Measurements from ENCODE around the gene VRK3. TPM values are rescaled to one million over a fixed set of nuclear protein-coding genes. Genes with fewer than 3 reads are reported as not detected.

VRK3 gene
- total RNA-seq, 1 donor from 2014 or later = 44.6 TPM

DNA sequence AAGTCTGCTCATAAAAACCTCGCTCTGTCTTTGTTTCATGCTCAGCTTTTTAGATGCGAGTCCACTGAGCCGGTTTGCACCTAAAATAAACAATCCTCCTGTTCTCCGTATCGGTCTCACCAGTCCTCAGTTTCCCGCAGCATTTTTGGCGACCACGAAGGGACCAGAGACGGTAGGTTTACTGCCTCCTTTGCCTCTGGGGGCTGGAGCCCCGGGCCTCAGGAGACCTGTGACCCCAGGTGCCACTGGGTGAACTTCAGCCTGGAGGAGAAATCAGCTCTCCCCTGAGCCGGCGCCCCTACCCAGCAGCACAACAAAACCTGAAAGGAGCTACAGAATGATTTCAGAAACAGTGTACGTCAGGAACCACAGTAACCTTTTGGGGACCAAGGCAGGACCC lies 72.3 kb downstream of the VRK3 start:
- Mint-ChIP-seq H3K27ac (peak overlapping the region; percentile 91), H3K4me1 (ENCODE audit: unreplicated experiment) (peaks cover 36% of the 10 kb centered on the region), H3K27me3 (no peaks in the 10 kb centered on the region), H3K36me3 (no peaks in the 10 kb centered on the region), H3K4me3 (no peak overlapping the region), H3K9me3 (no peaks in the 10 kb centered on the region)
- DNase-seq (ENCODE audit: extremely low spot score, unreplicated experiment) = no peak
- TF ChIP-seq, protein P1, sequence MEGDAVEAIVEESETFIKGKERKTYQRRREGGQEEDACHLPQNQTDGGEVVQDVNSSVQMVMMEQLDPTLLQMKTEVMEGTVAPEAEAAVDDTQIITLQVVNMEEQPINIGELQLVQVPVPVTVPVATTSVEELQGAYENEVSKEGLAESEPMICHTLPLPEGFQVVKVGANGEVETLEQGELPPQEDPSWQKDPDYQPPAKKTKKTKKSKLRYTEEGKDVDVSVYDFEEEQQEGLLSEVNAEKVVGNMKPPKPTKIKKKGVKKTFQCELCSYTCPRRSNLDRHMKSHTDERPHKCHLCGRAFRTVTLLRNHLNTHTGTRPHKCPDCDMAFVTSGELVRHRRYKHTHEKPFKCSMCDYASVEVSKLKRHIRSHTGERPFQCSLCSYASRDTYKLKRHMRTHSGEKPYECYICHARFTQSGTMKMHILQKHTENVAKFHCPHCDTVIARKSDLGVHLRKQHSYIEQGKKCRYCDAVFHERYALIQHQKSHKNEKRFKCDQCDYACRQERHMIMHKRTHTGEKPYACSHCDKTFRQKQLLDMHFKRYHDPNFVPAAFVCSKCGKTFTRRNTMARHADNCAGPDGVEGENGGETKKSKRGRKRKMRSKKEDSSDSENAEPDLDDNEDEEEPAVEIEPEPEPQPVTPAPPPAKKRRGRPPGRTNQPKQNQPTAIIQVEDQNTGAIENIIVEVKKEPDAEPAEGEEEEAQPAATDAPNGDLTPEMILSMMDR (conservative IDR thresholded peaks at IDR 0.05) = no peak

DNA sequence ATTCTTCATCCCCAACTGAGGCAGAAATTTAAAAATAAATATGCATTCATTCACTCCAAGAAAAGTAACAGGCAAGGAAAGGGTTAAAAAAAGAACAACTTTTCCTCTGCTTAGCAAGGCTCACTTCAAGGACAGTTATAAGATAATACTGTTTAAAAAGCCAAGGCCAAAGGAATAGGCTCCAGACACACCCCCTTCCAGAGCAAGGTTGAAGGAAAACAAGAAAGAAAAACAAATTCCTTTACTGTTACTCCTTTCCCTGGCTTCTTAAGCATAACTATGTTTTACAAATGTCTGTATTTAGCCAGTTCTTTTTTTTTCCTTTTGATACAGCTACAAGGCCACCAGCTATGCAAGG lies 72.7 kb downstream of the VRK3 start:
- Mint-ChIP-seq H3K36me3 (no peaks in the 10 kb centered on the region), H3K27ac (no peak overlapping the region), H3K27me3 (no peaks in the 10 kb centered on the region), H3K4me1 (ENCODE audit: unreplicated experiment) (peaks cover 36% of the 10 kb centered on the region), H3K4me3 (no peak overlapping the region), H3K9me3 (no peaks in the 10 kb centered on the region)
- DNase-seq (ENCODE audit: extremely low spot score, unreplicated experiment) = no peak
- TF ChIP-seq, protein P1 (conservative IDR thresholded peaks at IDR 0.05) = no peak

DNA sequence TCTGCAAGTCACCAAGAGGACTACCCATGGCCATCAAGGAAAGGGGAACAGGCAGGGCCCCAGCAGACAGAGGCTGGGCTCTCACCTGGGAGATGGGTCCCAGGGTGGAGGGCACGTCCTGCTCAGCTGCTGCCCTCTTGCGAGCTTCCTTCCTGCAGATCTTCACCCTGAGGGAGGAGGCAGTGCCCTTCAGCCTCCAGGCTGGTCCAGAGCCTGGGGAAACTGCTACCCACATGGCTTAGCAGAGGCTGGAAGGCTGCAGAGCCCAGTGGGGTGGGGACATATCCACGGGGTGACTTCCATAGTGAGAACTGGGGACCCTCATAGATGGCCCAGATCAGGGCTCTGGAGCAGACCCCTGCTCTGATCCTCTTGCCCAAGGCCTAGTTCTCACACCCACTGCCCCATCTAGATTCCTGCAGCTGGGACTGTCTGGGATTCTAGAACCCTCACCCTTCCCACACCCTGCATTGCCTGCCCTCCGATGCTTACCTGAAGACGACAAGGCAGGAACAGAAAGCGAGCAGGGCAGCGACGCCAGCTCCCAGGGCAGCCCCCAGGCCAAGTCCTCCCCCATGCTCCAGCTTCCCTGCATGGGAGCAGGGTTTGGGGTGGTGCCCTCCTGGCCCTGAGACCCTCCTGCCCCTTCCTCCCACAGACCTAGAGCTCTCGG lies 73.2 kb downstream of the VRK3 start:
- Mint-ChIP-seq H3K4me1 (ENCODE audit: unreplicated experiment) (peaks cover 36% of the 10 kb centered on the region), H3K27ac (no peak overlapping the region), H3K4me3 (no peak overlapping the region), H3K36me3 (no peaks in the 10 kb centered on the region), H3K27me3 (no peaks in the 10 kb centered on the region), H3K9me3 (no peaks in the 10 kb centered on the region)
- TF ChIP-seq, protein P1 (conservative IDR thresholded peaks at IDR 0.05) = no peak
- no peak for DNase-seq (ENCODE audit: extremely low spot score, unreplicated experiment)

DNA sequence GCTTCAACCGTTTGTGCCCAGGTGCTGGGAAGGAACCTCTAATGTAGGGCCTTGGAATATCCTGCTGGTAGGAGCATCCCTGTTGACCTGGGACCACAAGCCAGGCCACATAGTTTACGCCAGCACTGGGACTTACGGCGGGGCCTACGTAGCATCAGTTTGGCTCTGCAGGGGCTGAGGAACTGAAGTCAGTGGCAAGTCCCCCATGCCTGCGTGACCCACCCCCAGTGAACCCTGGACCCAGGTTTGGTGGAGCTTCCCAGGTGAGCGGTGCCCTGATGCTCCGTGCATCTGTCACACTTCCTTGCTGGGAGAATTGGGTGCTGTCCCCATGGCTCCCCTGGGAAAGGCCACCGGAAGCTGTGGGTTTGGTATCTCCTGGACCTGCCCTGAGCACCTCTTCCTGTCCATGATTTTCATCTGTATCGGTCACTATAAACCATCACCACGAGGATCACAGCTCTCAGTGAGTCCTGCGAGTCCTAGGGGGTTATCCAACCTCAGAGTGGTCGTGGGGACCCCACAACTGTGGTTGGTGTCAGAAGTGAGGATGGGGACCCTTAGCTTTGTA lies 74.1 kb downstream of the VRK3 start:
- no peaks in the 10 kb centered on the region for H3K36me3 Mint-ChIP-seq
- no peak overlapping the region for H3K27ac Mint-ChIP-seq
- no peaks in the 10 kb centered on the region for H3K9me3 Mint-ChIP-seq

DNA sequence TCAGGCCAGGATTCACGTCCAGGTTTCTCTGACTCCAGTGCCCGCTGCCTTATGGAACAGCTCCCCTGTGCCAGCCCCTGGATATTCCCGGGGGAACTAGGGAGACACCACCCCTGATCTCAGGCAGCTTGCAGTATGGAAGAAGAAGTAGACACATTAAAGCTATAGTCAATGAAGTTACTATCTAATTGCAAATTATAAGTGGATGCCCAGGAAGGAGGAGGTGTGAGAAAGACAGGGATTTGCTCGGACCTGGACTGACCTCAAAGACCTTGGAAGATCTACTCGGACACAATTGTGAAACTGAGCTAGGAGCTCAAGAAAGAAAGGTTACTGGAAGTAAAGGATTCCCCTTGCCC lies 74.6 kb downstream of the VRK3 start:
- no peaks in the 10 kb centered on the region for H3K27me3 Mint-ChIP-seq
- H3K36me3 Mint-ChIP-seq = no peaks in the 10 kb centered on the region
- DNase-seq (ENCODE audit: extremely low spot score, unreplicated experiment) = no peak
- H3K4me3 Mint-ChIP-seq = no peak overlapping the region
- H3K27ac Mint-ChIP-seq = no peak overlapping the region
- peaks cover 24% of the 10 kb centered on the region for H3K4me1 Mint-ChIP-seq (ENCODE audit: unreplicated experiment)
- no peaks in the 10 kb centered on the region for H3K9me3 Mint-ChIP-seq
- TF ChIP-seq, protein P1 (conservative IDR thresholded peaks at IDR 0.05) = no peak

More for the DNA sequence above, 74.1 kb downstream of the VRK3 start:
- TF ChIP-seq, protein P1 (conservative IDR thresholded peaks at IDR 0.05) = no peak
- H3K4me3 Mint-ChIP-seq = no peak overlapping the region
- no peaks in the 10 kb centered on the region for H3K27me3 Mint-ChIP-seq
- peaks cover 27% of the 10 kb centered on the region for H3K4me1 Mint-ChIP-seq (ENCODE audit: unreplicated experiment)
- DNase-seq (ENCODE audit: extremely low spot score, unreplicated experiment) = no peak

Measured in type B pancreatic cell (in vitro differentiated cells).